Hematopoietic multipotent progenitor cell treated with erythropoietin and hydrocortisone succinate and interleukin-3 and kit ligand, for 15 days (in vitro differentiated cells): ENCODE results near the gene SNPH.
"Not testable (repeated sequence)": the region's sequence is repeated elsewhere in the genome, so short reads cannot be mapped to it uniquely, and the experiment has no call there.

ENCODE experiments used
- DNase-seq: peaks from one replicate; pipeline ENCODE4 v3.0.0-alpha.2; 2015; ENCODE audit warnings: low spot score

The SNPH gene

DNA sequence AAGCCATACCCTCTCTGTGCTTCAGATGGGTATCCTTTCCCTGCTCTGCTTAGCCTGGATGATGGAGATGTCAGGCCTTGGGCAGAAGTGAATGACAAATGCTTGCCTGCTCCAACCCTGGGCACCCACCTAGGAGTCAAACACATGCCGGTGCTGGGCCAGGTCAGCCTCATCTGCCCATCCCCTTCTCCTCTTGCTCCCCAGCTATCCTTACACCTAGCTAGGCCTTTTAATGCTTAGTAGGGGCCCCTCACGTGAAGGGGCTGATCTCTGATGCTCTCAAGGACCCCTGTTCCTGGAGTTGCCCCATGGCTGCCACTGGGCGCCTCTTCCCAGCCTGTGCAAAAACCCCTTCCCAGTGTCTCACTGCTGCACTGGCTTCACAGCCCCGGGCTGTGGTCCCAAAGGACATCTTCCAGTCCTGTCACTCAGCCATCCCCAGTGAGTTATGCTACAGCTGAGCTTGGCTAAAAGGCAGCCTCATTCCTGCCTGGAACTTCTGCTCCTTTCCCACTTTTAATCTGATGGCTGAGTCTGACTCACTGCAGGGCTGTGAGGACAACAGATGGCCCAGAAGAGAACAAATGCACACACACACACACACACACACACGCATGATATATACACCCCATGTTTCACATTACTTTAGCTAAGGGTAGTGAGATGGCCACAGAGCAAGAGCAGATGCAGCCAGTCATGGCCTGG is 75.6 kb downstream of the SNPH start:
- no peak for DNase-seq

DNA sequence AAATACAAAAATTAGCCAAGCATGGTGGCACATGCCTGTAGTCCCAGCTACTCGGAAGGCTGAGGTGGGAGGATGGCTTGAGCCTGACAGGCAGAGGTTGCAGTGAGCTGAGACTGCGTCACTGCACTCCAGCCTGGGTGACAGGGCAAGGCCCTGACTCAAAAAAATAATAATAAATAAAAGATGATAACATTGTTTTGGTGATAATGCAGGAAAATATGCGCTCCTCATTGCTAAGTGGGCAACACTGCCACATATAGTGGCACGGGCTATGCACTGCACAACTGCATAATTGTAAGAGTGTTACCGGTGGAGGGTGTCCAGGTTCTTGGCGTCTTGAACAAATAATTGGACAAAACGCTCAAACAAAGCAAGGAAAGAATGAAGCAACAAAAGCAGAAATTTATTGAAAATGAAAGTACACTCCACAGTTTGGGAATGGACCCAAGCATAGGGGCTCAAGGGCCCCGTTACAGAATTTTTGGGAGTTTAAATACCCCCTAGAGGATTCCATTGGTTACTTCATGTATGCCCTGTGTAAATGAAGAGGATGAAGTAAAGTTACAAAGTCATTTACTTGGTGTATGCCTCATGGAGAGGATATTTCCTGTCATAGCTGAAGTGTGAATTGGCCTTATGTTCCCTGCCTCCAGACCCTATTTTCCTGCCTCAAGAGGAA is 77.5 kb downstream of the SNPH start:
- DNase-seq, result not testable (repeated sequence)

DNA sequence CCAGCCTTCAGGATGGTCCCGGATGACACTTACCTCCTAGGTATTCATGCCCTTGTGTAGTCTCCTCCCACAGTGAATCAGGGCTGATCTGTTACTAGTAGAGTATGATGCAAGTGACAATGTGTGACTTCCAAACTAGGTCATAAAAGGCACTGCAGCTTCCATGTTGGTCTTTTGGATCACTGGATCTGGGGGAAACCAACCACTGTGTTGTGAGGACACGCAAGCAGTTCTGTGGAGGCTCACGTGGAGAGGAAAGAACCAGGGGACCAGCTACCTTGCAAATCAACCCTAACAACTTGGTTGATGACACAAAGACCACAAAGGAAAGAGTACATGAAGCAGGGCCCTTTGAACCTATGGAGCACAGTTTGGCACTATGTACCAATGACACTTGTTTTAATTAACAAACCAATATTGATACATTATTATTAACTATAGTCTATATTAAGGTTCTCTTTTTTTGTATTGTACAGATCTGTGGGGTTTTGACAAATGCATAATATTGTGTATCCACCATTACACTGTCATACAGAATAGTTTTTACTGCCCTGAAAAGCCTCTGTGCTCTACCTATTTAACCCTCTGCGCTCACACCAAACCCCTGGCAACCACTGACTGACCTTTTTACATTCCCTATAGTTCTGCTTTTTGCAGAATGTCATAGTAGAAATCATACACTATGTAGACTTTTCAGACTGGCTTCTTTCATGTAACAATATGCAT is 79.1 kb downstream of the SNPH start:
- no peak for DNase-seq

DNA sequence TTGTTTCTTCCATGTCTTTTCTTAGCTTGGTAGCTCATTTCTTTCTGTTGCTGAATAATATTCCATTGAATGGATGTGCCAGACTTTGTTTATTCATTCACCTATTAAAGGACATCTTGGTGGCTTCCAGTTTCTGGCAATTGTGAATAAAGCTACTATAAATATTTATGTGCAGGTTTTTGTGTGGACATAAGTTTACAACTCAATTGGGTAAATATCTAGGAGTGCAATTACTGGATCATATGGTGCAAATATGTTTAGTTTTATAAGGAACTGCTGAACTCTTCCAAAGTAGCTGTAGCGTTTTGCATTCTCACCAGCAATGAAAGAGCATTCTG is 79.6 kb downstream of the SNPH start:
- no peak for DNase-seq

DNA sequence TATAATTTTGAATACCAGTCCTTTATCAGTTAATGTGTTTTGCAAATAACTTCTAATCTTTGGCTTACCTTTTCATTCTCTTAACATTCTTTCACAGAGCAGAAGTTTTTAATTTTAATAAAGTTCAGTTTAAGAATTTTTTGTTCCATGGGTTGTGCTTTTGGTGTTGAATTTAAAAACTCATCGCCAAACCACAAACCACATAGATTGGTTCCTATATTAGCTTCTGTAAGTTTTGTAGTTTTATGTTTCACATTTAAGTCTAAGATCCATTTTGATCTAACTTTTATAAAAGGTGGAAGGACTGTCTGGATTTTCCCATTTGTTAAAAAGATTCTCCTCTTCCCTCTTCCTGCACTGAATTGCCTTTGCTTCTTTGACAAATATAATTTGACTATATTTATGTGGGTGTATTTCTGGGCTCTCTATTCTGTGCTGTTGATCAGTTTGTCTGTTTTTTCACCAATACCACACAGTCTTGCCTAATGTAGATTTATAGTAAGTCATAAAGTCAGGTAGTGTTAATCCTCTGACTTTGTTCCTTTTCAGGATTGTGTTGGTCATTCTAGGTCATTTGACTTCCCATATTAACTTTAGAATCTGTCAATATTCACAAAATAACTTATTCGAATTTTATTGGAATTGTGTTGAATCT is 80.3 kb downstream of the SNPH start:
- DNase-seq, result no peak

DNA sequence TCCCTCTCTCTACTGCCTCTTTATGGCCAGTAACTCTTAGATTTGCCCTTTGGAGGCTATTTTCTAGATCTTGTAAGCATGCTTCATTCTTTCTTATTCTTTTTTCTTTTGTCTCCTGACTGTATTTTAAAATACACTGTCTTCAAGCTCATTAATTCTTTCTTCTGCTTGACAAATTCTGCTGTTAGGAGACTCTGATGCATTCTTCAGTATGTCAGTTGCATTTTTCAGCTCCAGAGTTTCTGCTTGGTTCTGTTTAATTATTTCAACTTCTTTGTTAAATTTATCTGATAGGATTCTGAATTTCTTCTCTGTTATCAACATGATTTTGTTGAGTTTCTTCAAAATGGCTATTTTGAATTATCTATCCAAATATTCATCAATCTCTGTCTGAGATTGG is 87.9 kb downstream of the SNPH start:
- DNase-seq, result no peak

DNA sequence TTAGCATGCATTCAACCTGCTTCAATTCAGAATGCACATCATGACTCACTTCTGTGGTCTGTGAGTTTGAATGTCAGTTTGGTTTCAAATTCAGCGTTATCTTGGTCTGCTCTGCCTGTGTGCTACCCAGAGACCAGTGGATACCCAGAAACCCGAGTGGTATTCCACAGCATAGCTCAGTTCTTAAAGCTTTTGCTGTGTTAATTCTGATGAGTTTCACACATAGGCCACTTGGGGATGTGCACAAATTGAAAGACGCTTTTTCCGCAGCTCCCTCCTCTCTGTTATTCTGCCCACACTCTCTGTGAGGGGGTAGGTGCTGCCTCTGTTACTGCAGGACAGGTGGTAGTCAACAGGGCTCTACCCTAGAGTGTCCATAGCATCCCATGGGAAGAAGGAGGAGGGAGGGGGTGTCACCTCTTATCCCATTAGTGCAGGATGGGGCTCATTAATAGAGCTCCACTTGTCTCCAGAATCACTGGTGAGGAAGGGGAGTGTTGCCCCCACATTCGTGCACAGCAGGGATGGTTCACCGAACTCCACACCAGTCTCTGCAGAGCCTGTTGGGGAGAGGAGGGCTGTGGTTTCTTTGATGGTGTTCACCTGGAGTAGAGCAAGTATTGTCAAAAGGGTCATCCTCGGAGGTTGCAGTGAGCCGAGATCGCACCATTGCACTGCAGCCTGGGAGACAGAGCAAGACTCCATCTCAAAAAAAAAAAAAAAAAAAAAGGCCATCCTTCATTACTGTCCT is 92.0 kb downstream of the SNPH start:
- DNase-seq, result no peak
